GM12878 (cell line): ENCODE results near the gene ARID1A. TPM values are rescaled to one million over a fixed set of nuclear protein-coding genes. Genes with fewer than 3 reads are reported as not detected.

ENCODE experiments used
- ATAC-seq: fragments of 200-7000 bp; cut with Tn5 transposase; 3 replicates; pipeline ENCODE4 v1.9.1; 2020; ENCODE audit warnings: mild to moderate bottlenecking, moderate library complexity
- BruUV-seq: library from RNA; stranded (reverse); fragments of 400-500 nt; replicated peaks from 2 replicates; lab custom pipeline; 2021; lab: Mats Ljungman, UMichigan
- CTCF ChIA-PET: fragments of 300-600 bp; sonication (Branson Sonifier 250); formaldehyde crosslinking; extraction: SDS; loops from one replicate; lab custom pipeline; 2021; ENCODE audit warnings: inconsistent platforms; lab: Yijun Ruan, JAX
- POLR2A ChIA-PET: fragments of 350-600 bp; formaldehyde crosslinking; extraction: SDS; loops from one replicate; lab custom pipeline; 2021; ENCODE audit warnings: inconsistent platforms; lab: Charles Lee
- RAD21 ChIA-PET: fragments of 300-600 bp; sonication (Branson Sonifier 250); formaldehyde crosslinking; loops from one replicate; lab custom pipeline; 2023; ENCODE audit warnings: antibody characterized with exemption; ENCODE audit not compliant: unreplicated experiment; lab: Charles Lee
- SMC1A ChIA-PET: fragments of 300-600 bp; sonication (Branson Sonifier 250); formaldehyde crosslinking; loops from one replicate; lab custom pipeline; 2023; ENCODE audit not compliant: unreplicated experiment, uncharacterized antibody; lab: Charles Lee
- DNase-seq: peaks from one replicate; pipeline ENCODE4 v3.0.0-alpha.2; 2011; ENCODE audit warnings: low read depth, low spot score
- FAIRE-seq: peaks from 3 replicates; lab custom pipeline; 2011; peaks lifted over from hg19 to GRCh38; lab: Jason Lieb, UNC
- H2AFZ ChIP-seq: 2 replicates; pipeline ENCODE4 v1.6.0; 2011; ENCODE audit warnings: low read depth, low read length, control low read depth; ENCODE audit not compliant: control insufficient read depth
- H3K27ac ChIP-seq: 2 replicates; pipeline ENCODE4 v1.5.1; 2011; ENCODE audit warnings: control low read depth; ENCODE audit not compliant: control insufficient read depth, insufficient read depth
- H3K27me3 ChIP-seq, 2 experiments: replicated peaks in 1 of 2; 2 replicates each; pipeline versions ENCODE4 v1.6.0 to v1.6.1; 2011; ENCODE audit warnings: low read length in 1 of 2; ENCODE audit not compliant: control insufficient read depth in 2 of 2, insufficient read depth in 2 of 2
- H3K36me3 ChIP-seq, 2 experiments: 2 replicates each; pipeline ENCODE4 v1.5.1; 2011; ENCODE audit warnings: low read length in 1 of 2; ENCODE audit not compliant: control insufficient read depth in 2 of 2, insufficient read depth in 2 of 2
- H3K4me1 ChIP-seq: 2 replicates; pipeline ENCODE4 v1.6.1; 2011; ENCODE audit warnings: mild to moderate bottlenecking, low read length, moderate library complexity, mixed read lengths; ENCODE audit not compliant: control insufficient read depth, insufficient read depth
- H3K4me2 ChIP-seq: 2 replicates; pipeline ENCODE4 v1.6.0; 2011; ENCODE audit warnings: control low read depth; ENCODE audit not compliant: control insufficient read depth, insufficient read depth
- H3K4me3 ChIP-seq: fragments of 200-600 bp; sonication (generic); 2 replicates; pipeline ENCODE4 v1.5.1; 2016
- H3K79me2 ChIP-seq: 2 replicates; pipeline ENCODE4 v1.6.0; 2011; ENCODE audit warnings: low read length; ENCODE audit not compliant: control insufficient read depth, insufficient read depth
- H3K9ac ChIP-seq: 2 replicates; pipeline ENCODE4 v1.8.0; 2011; ENCODE audit warnings: low read length, control low read depth, mixed read lengths; ENCODE audit not compliant: control insufficient read depth, insufficient read depth
- H3K9me3 ChIP-seq: replicated peaks from 3 replicates; pipeline ENCODE4 v1.5.1; 2011; ENCODE audit warnings: mild to moderate bottlenecking, low read length; ENCODE audit not compliant: control insufficient read depth, insufficient read depth
- H4K20me1 ChIP-seq: 2 replicates; pipeline ENCODE4 v1.6.0; 2011; ENCODE audit not compliant: control insufficient read depth, insufficient read depth
- BACH1 ChIP-seq: fragments of 450-650 bp; IDR thresholded peaks from 2 replicates; pipeline ENCODE4 v1.6.1; 2017; ENCODE audit warnings: mild to moderate bottlenecking, borderline replicate concordance
- CEBPB ChIP-seq, 2 experiments: fragments of 150-350 bp in 1 of 2; IDR thresholded peaks; 2 replicates each; pipeline ENCODE4 v1.6.1; 2012 to 2014; ENCODE audit warnings: low read depth in 2 of 2, low read length in 2 of 2, borderline replicate concordance in 1 of 2, inconsistent platforms in 1 of 2
- E4F1 ChIP-seq: fragments of 450-650 bp; IDR thresholded peaks from 2 replicates; pipeline ENCODE4 v1.6.1; 2018; ENCODE audit warnings: borderline replicate concordance, mild to moderate bottlenecking; ENCODE audit not compliant: partially characterized antibody
- FOXK2 ChIP-seq: fragments of 450-650 bp; IDR thresholded peaks from 2 replicates; pipeline ENCODE4 v1.6.1; 2017; ENCODE audit warnings: mild to moderate bottlenecking, moderate library complexity
- GABPA ChIP-seq: IDR thresholded peaks from 2 replicates; pipeline ENCODE4 v1.6.1; 2014; ENCODE audit warnings: antibody characterized with exemption, low read depth, mild to moderate bottlenecking, inconsistent platforms
- GATAD2B ChIP-seq: fragments of 450-650 bp; conservative IDR thresholded peaks from 2 replicates; pipeline ENCODE4 v1.6.1; 2017; ENCODE audit warnings: low read depth, mild to moderate bottlenecking, moderate library complexity
- JUNB ChIP-seq: IDR thresholded peaks from 2 replicates; pipeline ENCODE4 v1.6.1; 2016; ENCODE audit warnings: antibody characterized with exemption, mild to moderate bottlenecking
- JUND ChIP-seq: IDR thresholded peaks from 2 replicates; pipeline ENCODE4 v1.6.1; 2012; ENCODE audit warnings: low read depth, mild to moderate bottlenecking, low read length, improper control_type of control experiment, moderate library complexity
- LARP7 ChIP-seq: fragments of 450-650 bp; IDR thresholded peaks from 2 replicates; pipeline ENCODE4 v1.6.1; 2017; ENCODE audit warnings: mild to moderate bottlenecking
- NR2C1 ChIP-seq: fragments of 450-650 bp; IDR thresholded peaks from 2 replicates; pipeline ENCODE4 v1.6.1; 2017; ENCODE audit warnings: antibody characterized with exemption, mild to moderate bottlenecking, moderate library complexity
- POLR2A ChIP-seq: IDR thresholded peaks from 2 replicates; pipeline ENCODE4 v1.6.1; 2011; ENCODE audit warnings: low read depth, mild to moderate bottlenecking, low read length
- RELB ChIP-seq: fragments of 450-650 bp; IDR thresholded peaks from 2 replicates; pipeline ENCODE4 v1.6.1; 2017; ENCODE audit warnings: low read depth, mild to moderate bottlenecking, moderate library complexity
- SMARCA5 ChIP-seq: fragments of 450-650 bp; IDR thresholded peaks from 2 replicates; pipeline ENCODE4 v1.6.1; 2017; ENCODE audit warnings: mild to moderate bottlenecking
- SMC3 ChIP-seq: IDR thresholded peaks from 2 replicates; pipeline ENCODE4 v1.6.1; 2011; ENCODE audit warnings: low read length, improper control_type of control experiment, borderline replicate concordance
- SPI1 ChIP-seq: IDR thresholded peaks from 2 replicates; pipeline ENCODE4 v1.6.1; 2011; ENCODE audit warnings: low read depth, mild to moderate bottlenecking, low read length, moderate library complexity, borderline replicate concordance; ENCODE audit not compliant: insufficient read depth
- TCF7 ChIP-seq: IDR thresholded peaks from 2 replicates; pipeline ENCODE4 v1.6.1; 2014; ENCODE audit warnings: antibody characterized with exemption, borderline replicate concordance
- ZBTB4 ChIP-seq: fragments of 450-650 bp; formaldehyde crosslinking; IDR thresholded peaks from 2 replicates; pipeline ENCODE4 v1.4.0; 2022; ENCODE audit warnings: mild to moderate bottlenecking, moderate library complexity
- WGBS: methylation state at CpG from one replicate; pipeline ENCODE4 v1.1.6; 2016; ENCODE audit warnings: low lambda C conversion rate; ENCODE audit not compliant: insufficient replicate concordance, insufficient coverage; ENCODE audit errors: missing lambda C conversion rate; 5-methylcytosine and 5-hydroxymethylcytosine counted together
- in situ Hi-C: fragments of 300-500 bp; cut with MboI; formaldehyde crosslinking; loops from 9 replicates; pipeline ENCODE4 v1.14.3; 2018; ENCODE audit warnings: mixed read lengths
- intact Hi-C: fragments of 100-400 bp; cut with micrococcal nuclease; formaldehyde crosslinking; loops from one replicate; pipeline ENCODE4 v1.14.2; 2022; ENCODE audit not compliant: unreplicated experiment
- polyA plus RNA-seq, 11 experiments: library from polyadenylated mRNA; depleted of rRNA in 4 of 11; unstranded in 6 of 11; stranded (reverse) in 5 of 11; fragments of >200 nt; fragmentation: Nextera tagmentation in 4 of 11; fragmentation: Illumina TruSeq in 1 of 11; extraction: Ambion mirVana in 4 of 11; extraction: Trizol in 1 of 11; gene quantifications; 1 replicate in 1 of 11; 2 replicates in 10 of 11; pipeline versions ENCODE4 v1.2.1 to v1.2.3, GENCODE V29; 2011 to 2016; ENCODE audit warnings: inconsistent platforms in 2 of 11, missing spikeins in 2 of 11, low read depth in 1 of 11
- total RNA-seq, 4 experiments: library from RNA; depleted of rRNA in 3 of 4; stranded (reverse); fragments of >200 nt in 3 of 4; fragmentation: Illumina TruSeq in 1 of 4; extraction: Trizol in 1 of 4; gene quantifications; 2 replicates each; pipeline versions ENCODE4 v1.2.1 to v1.2.3, GENCODE V29; 2013 to 2021
- TF ChIP-seq, protein P1 (sequence below): fragments of 450-650 bp; IDR thresholded peaks from 2 replicates; pipeline ENCODE4 v1.6.1; 2017; ENCODE audit warnings: borderline replicate concordance

ARID1A gene
- total and polyA plus RNA-seq, 10 of the 15 experiments (the other 5 are each of a cell fraction or from before 2014, with no cell fraction given), result 10.0 to 98.0 (median 23.5) TPM

DNA sequence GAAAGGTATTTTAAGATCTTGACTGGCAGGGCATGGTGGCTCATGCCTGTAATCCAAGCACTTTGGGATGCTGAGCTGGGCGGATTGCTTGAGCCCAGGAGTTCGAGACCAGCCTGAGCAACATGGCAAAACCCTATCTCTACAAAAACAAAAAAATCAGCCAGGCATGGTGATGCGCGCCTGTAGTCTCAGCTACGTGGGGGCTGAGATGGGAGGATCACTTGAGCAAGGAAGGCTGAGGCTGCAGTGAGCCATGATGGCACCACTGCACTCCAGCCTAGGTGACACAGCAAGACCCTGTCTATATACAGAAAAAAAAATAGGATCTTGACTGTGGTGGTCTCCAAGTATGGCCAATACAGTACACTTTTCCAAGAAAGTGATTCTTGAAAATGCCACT lies 16.0 kb downstream of the ARID1A start:
- 100% methylated on average over 5 of the region's 5 CpGs for WGBS
- Histone ChIP-seq H3K9ac (no peak overlapping the region), H3K79me2 (peaks cover 88% of the 10 kb centered on the region), H3K4me2 (no peak overlapping the region), H3K36me3 (peaks cover 8 to 22% of the 10 kb centered on the region in 2 experiments), H3K27me3 (no peaks in the 10 kb centered on the region), H3K4me3 (no peak overlapping the region), H4K20me1 (peaks cover 2% of the 10 kb centered on the region; the same call in 1 of the 2 replicates), H3K4me1 (no peaks in the 10 kb centered on the region; the same call in 1 of the 2 replicates), H2AFZ (no peak overlapping the region), H3K27ac (no peak overlapping the region), H3K9me3 (no peaks in the 10 kb centered on the region)
- intact Hi-C loops, result no loop called here
- BruUV-seq, result no TSS peak
- SMC1A ChIA-PET, result interaction anchor here (1.1 to 1.3 kb wide), 2 partner anchors 10 to 109 kb away, joined by 3 read pairs; no protein-coding TSS in a partner anchor
- ATAC-seq (no peak), DNase-seq (no peak), FAIRE-seq (no peak)
- CTCF ChIA-PET, result no interaction called here
- RAD21 ChIA-PET, result no interaction called here
- POLR2A ChIA-PET, result no interaction called here
- in situ Hi-C loops, result no loop called here
- TF ChIP-seq POLR2A (no peak), SMC3 (no peak), JUND (no peak), RELB (no peak), SMARCA5 (no peak), TCF7 (no peak), JUNB (no peak), SPI1 (no peak), ZBTB4 (CRISPR knock-in tag) (no peak), GATAD2B (no peak), BACH1 (no peak), LARP7 (no peak), NR2C1 (no peak), E4F1 (no peak), GABPA (no peak), FOXK2 (no peak), CEBPB (IDR thresholded peaks at IDR 0.05; ENCODE audit: borderline replicate concordance in 1 of 2, low read depth in 2 of 2, low read length in 2 of 2) (no peak)
- TF ChIP-seq, protein P1, sequence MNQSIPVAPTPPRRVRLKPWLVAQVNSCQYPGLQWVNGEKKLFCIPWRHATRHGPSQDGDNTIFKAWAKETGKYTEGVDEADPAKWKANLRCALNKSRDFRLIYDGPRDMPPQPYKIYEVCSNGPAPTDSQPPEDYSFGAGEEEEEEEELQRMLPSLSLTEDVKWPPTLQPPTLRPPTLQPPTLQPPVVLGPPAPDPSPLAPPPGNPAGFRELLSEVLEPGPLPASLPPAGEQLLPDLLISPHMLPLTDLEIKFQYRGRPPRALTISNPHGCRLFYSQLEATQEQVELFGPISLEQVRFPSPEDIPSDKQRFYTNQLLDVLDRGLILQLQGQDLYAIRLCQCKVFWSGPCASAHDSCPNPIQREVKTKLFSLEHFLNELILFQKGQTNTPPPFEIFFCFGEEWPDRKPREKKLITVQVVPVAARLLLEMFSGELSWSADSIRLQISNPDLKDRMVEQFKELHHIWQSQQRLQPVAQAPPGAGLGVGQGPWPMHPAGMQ, result no peak
